ENCODE measurements around the gene EIF4B.

The EIF4B gene, protein sequence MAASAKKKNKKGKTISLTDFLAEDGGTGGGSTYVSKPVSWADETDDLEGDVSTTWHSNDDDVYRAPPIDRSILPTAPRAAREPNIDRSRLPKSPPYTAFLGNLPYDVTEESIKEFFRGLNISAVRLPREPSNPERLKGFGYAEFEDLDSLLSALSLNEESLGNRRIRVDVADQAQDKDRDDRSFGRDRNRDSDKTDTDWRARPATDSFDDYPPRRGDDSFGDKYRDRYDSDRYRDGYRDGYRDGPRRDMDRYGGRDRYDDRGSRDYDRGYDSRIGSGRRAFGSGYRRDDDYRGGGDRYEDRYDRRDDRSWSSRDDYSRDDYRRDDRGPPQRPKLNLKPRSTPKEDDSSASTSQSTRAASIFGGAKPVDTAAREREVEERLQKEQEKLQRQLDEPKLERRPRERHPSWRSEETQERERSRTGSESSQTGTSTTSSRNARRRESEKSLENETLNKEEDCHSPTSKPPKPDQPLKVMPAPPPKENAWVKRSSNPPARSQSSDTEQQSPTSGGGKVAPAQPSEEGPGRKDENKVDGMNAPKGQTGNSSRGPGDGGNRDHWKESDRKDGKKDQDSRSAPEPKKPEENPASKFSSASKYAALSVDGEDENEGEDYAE

DNA sequence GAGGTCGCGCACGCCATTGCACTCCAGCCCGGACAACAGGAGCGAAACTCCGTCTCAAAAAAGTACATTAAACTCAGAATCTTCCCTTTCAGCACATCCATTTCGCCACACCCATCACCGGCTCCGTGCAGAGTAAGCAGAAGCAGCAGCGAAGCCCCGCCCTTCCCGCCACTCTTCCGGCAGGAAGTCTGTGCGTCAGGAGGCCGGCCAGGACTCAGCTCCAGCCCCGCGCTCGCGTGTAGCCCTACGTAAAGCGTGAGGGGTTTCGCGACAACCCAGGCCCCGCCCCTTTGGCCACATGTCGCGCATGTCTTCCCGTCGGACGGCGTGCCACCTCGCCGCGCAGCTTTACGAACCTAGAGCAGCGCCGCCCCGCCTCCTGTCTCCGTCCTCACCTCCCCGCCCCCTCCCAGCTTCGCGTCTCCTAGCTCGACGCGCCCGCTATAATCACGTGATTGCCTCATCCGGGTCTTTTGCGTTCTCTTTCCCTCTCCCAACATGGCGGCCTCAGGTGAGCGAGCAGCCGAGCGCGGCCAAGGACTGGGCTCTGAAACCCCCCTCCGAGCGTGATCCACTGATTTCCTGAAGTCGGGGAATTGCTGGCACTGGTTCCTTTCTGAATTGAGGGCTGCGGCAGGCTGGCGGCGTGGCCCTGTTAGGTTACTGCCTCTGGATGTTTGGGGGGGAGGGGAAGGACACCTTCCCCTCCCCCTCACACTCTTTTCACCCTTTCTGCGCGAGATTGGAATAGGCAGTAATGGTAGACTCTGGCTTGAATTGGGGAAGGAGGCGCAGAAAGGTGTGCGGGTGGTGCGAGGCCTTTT, at the start of gene EIF4B:
EIF4B (plus strand) TSS at position 471 of the 824 bp plus-strand sequence; CDS start at position 499, 28 bp downstream.
- peak; percentile 98 for DNase-seq (ENCODE audit: low read depth)
- H3K4me3 ChIP-seq (ENCODE audit: control insufficient read depth, low read depth, low read length), result peak within 1 kb of the TSS; percentile 96
- TF ChIP-seq, protein P1, sequence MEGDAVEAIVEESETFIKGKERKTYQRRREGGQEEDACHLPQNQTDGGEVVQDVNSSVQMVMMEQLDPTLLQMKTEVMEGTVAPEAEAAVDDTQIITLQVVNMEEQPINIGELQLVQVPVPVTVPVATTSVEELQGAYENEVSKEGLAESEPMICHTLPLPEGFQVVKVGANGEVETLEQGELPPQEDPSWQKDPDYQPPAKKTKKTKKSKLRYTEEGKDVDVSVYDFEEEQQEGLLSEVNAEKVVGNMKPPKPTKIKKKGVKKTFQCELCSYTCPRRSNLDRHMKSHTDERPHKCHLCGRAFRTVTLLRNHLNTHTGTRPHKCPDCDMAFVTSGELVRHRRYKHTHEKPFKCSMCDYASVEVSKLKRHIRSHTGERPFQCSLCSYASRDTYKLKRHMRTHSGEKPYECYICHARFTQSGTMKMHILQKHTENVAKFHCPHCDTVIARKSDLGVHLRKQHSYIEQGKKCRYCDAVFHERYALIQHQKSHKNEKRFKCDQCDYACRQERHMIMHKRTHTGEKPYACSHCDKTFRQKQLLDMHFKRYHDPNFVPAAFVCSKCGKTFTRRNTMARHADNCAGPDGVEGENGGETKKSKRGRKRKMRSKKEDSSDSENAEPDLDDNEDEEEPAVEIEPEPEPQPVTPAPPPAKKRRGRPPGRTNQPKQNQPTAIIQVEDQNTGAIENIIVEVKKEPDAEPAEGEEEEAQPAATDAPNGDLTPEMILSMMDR (IDR thresholded peaks at IDR 0.05; ENCODE audit: control insufficient read depth, insufficient read depth, low read depth, low read length, missing control alignments), result no peak

DNA sequence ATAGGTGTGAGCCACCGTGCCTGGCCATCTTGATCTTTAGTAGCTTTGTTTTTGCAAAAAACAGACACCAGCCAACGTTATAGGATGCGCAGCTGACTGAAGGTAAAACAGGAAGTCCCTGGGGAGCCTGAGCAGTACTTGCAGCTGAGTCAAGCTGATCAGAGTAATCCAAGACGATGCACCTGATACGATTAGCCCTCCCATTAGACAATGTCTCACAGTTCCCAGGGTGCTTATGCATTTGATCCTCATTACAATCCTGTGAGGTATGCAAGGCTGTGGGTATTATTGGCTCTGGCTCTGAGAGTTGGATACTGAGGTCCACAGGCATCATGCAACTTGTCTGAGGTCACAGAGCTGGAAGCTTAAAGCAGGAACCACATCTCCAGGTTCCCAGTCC, 49.3 kb upstream of the EIF4B start:
- H3K4me3 ChIP-seq (ENCODE audit: control insufficient read depth, low read depth, low read length), result no peak overlapping the region
- DNase-seq (ENCODE audit: low read depth), result no peak
- TF ChIP-seq, protein P1 (IDR thresholded peaks at IDR 0.05; ENCODE audit: control insufficient read depth, insufficient read depth, low read depth, low read length, missing control alignments), result no peak

DNA sequence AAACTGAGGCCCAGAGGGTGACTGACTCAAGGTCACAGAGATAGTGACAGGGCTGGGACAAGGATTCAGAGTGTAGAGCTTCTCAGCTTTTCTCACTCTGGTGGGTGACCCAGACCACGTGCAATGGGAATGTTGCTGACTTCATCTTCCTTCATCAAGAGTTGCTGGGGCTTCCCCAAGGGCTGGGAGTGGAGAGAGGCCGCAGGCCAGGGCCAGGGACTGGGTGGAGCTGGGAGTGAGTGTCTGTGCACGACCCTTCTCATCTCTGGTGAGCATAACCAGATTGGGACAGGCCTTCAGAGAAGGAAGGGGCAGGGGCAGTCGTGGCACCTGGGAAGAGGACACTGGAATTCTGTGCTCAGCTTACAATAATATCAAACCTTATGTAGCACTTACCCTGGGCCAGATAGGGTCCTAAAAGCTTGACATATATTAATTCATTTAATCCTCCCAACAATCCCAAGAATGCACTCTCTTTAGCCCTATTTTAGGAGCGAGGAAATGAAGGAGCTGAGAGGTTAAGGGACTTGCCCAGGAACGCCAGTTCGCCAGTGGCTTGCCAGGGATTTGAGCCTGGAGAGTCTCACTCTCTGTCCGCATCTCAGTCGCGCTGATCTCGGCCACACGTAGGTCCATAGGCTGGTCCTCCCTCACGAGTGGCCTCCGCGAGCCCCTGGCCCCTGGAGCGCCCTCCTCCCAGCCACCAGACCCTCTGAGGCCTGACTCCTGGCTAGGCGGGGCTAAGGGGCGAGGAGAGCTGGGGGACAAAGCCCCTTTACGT, 41.5 kb upstream of the EIF4B start:
- DNase-seq (ENCODE audit: low read depth), result no peak
- TF ChIP-seq, protein P1 (IDR thresholded peaks at IDR 0.05; ENCODE audit: control insufficient read depth, insufficient read depth, low read depth, low read length, missing control alignments), result no peak
- no peak overlapping the region for H3K4me3 ChIP-seq (ENCODE audit: control insufficient read depth, low read depth, low read length)

DNA sequence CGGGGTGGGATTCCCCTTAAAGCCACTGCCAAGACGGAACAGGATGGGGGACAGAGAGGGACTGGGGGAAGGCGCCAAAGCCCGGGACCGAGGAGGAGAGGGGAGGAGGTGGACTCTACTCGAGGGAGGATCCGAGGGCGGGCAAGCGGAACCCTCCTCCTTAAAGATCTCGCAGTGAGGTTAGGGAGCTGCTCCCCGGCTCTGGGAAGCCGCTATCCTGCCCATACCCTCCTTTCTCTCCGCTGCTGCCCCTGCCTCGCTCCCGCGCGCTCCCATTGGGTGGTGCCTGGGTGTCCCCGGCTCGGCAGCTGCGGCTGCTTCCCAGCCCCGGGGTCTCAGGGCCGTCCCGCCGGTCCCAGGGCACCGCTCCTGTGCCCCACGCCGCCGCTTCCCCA, 40.9 kb upstream of the EIF4B start:
- TF ChIP-seq, protein P1 (IDR thresholded peaks at IDR 0.05; ENCODE audit: control insufficient read depth, insufficient read depth, low read depth, low read length, missing control alignments), result no peak
- no peak for DNase-seq (ENCODE audit: low read depth)
- H3K4me3 ChIP-seq (ENCODE audit: control insufficient read depth, low read depth, low read length), result peak overlapping the region; percentile 18

DNA sequence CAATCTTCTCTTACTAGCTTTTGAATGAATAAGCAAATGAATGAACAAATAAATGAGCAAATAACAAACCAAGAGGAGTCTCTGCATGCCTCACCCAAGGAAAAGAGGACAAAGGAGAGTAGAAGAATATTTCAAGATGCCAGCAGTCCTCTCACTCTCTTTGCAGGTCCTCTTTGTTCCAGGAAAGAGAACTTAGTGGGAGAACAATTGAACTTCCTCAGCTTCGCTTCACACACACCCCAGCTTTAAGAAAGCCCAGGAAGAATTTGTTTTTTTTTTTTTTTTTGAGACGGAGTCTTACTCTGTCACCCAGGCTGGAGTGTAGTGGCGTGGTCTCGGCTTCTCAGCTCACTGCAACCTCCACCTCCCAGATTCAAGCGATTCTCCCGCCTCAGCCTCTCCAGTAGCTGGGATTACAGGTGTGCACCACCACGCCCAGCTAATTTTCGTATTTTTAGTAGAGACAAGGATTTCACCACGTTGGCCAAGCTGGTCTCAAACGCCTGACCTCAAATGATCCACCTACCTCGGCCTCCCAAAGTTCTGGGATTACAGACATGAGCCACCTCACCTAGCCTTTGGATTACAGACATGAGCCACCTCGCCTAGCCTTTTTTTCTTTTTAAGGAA, 37.0 kb upstream of the EIF4B start:
- H3K4me3 ChIP-seq (ENCODE audit: control insufficient read depth, low read depth, low read length), result no peak overlapping the region
- no peak for DNase-seq (ENCODE audit: low read depth)
- TF ChIP-seq, protein P1 (IDR thresholded peaks at IDR 0.05; ENCODE audit: control insufficient read depth, insufficient read depth, low read depth, low read length, missing control alignments), result no peak

Data from AG09309 (cell line).